ENCODE results near the gene CNTN4.

DNA sequence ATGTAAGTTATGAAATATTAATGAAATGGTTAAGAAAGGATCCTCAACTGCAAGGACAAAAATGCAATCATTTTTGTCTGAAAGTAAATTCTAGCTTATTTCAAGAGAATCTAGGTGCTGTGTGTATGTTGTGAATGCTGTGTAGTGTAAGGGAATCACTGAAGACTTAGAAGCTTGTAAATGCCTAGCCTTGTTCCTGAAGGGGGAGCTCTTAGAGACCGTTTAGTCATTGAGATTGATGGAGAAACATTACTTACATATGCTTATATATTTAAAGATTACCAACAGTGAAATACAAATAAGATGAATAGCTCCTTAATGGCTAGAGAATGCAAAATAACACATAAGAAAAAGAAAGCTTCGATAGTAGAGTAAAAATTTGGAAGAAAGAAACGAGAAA lies 67.9 kb downstream of the CNTN4 start:
- TF ChIP-seq, protein P1, sequence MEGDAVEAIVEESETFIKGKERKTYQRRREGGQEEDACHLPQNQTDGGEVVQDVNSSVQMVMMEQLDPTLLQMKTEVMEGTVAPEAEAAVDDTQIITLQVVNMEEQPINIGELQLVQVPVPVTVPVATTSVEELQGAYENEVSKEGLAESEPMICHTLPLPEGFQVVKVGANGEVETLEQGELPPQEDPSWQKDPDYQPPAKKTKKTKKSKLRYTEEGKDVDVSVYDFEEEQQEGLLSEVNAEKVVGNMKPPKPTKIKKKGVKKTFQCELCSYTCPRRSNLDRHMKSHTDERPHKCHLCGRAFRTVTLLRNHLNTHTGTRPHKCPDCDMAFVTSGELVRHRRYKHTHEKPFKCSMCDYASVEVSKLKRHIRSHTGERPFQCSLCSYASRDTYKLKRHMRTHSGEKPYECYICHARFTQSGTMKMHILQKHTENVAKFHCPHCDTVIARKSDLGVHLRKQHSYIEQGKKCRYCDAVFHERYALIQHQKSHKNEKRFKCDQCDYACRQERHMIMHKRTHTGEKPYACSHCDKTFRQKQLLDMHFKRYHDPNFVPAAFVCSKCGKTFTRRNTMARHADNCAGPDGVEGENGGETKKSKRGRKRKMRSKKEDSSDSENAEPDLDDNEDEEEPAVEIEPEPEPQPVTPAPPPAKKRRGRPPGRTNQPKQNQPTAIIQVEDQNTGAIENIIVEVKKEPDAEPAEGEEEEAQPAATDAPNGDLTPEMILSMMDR (IDR thresholded peaks at IDR 0.05), result no peak
- TF ChIP-seq POLR2A (IDR thresholded peaks at IDR 0.05), result no peak
